ENCODE data around the gene FREM3.

GRCh38 chr4:143699331-143700045 is 987 bp downstream of the FREM3 start:
- TF ChIP-seq, protein P1, sequence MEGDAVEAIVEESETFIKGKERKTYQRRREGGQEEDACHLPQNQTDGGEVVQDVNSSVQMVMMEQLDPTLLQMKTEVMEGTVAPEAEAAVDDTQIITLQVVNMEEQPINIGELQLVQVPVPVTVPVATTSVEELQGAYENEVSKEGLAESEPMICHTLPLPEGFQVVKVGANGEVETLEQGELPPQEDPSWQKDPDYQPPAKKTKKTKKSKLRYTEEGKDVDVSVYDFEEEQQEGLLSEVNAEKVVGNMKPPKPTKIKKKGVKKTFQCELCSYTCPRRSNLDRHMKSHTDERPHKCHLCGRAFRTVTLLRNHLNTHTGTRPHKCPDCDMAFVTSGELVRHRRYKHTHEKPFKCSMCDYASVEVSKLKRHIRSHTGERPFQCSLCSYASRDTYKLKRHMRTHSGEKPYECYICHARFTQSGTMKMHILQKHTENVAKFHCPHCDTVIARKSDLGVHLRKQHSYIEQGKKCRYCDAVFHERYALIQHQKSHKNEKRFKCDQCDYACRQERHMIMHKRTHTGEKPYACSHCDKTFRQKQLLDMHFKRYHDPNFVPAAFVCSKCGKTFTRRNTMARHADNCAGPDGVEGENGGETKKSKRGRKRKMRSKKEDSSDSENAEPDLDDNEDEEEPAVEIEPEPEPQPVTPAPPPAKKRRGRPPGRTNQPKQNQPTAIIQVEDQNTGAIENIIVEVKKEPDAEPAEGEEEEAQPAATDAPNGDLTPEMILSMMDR (conservative IDR thresholded peaks at IDR 0.05 in 1 of 2, IDR thresholded peaks at IDR 0.05 in 1 of 2; ENCODE audit: low read depth in 1 of 2, low read length in 2 of 2): no peak
- no peak for TF ChIP-seq EZH2 (IDR thresholded peaks at IDR 0.05; ENCODE audit: low read length, missing control alignments)
